ENCODE measurements around the gene RAD21L1. TPM values are rescaled to one million over a fixed set of nuclear protein-coding genes. Genes with fewer than 3 reads are reported as not detected.

The RAD21L1 gene
- total RNA-seq, 4 donors from 2014 or later = not detected

- no peak overlapping the region for H3K4me3 ChIP-seq
- DNase-seq (ENCODE audit: extremely low spot score) = no peak
- 88% methylated on average over 5 of the region's 5 CpGs for WGBS
- TF ChIP-seq POLR2A (IDR thresholded peaks at IDR 0.05; ENCODE audit: low read depth) (no peak), EP300 (IDR thresholded peaks at IDR 0.05) (no peak)
- no peaks in the 10 kb centered on the region for H3K9me3 ChIP-seq
- peaks cover 0 to 65% (median 29%) of the 10 kb centered on the region in 4 donors for H3K36me3 ChIP-seq
- intact Hi-C loops (cut with DNase I) = no loop called here
- H3K27ac ChIP-seq (replicated peaks in 1 of 4) = no peak overlapping the region
- H3K27me3 ChIP-seq = no peaks in the 10 kb centered on the region
- peaks cover 0 to 7% (median 0%) of the 10 kb centered on the region in 4 donors for H3K4me1 ChIP-seq
Measured at GRCh38 chr20:1298166-1298565, 72.3 kb downstream of the RAD21L1 start.

GRCh38 chr20:1298888-1299511, 73.2 kb downstream of the RAD21L1 start:
- WGBS = 84% methylated on average over 10 of the region's 10 CpGs
- intact Hi-C loops (cut with DNase I) = no loop called here

GRCh38 chr20:1299522-1299921, 73.7 kb downstream of the RAD21L1 start:
- Histone ChIP-seq H3K27ac (replicated peaks in 1 of 4) (no peak overlapping the region), H3K9me3 (no peaks in the 10 kb centered on the region), H3K36me3 (peaks cover 0 to 76% (median 32%) of the 10 kb centered on the region in 4 donors), H3K4me1 (peaks cover 0 to 7% (median 0%) of the 10 kb centered on the region in 4 donors), H3K27me3 (no peaks in the 10 kb centered on the region), H3K4me3 (no peak overlapping the region)
- DNase-seq (ENCODE audit: extremely low spot score) = no peak
- no peak for TF ChIP-seq EP300 (IDR thresholded peaks at IDR 0.05)
- no peak for TF ChIP-seq POLR2AphosphoS5 (IDR thresholded peaks at IDR 0.05)
- TF ChIP-seq POLR2A (IDR thresholded peaks at IDR 0.05; ENCODE audit: low read depth) = no peak
- TF ChIP-seq CTCF (IDR thresholded peaks at IDR 0.05) = no peak
- WGBS = 96% methylated on average over 4 of the region's 9 CpGs
- intact Hi-C loops (cut with DNase I) = no loop called here

More at GRCh38 chr20:1298888-1299511, 73.2 kb downstream of the RAD21L1 start:
- Histone ChIP-seq H3K4me3 (no peak overlapping the region), H3K9me3 (no peaks in the 10 kb centered on the region), H3K27ac (replicated peaks in 1 of 4) (no peak overlapping the region), H3K36me3 (peaks cover 0 to 73% (median 31%) of the 10 kb centered on the region in 4 donors), H3K4me1 (peaks cover 0 to 7% (median 0%) of the 10 kb centered on the region in 4 donors), H3K27me3 (no peaks in the 10 kb centered on the region)
- TF ChIP-seq POLR2AphosphoS5 (IDR thresholded peaks at IDR 0.05) = no peak
- TF ChIP-seq POLR2A (IDR thresholded peaks at IDR 0.05; ENCODE audit: low read depth) = no peak
- TF ChIP-seq EP300 (IDR thresholded peaks at IDR 0.05) = no peak
- TF ChIP-seq CTCF (IDR thresholded peaks at IDR 0.05) = no peak
- DNase-seq (ENCODE audit: extremely low spot score) = no peak

- Histone ChIP-seq H3K4me3 (no peak overlapping the region), H3K4me1 (peaks cover 0 to 7% (median 0%) of the 10 kb centered on the region in 4 donors), H3K27me3 (no peaks in the 10 kb centered on the region), H3K9me3 (no peaks in the 10 kb centered on the region), H3K27ac (replicated peaks in 1 of 4) (no peak overlapping the region), H3K36me3 (peaks cover 0 to 81% (median 39%) of the 10 kb centered on the region in 4 donors)
- intact Hi-C loops (cut with DNase I) = no loop called here
- TF ChIP-seq POLR2AphosphoS5 (IDR thresholded peaks at IDR 0.05) = no peak
- TF ChIP-seq POLR2A (IDR thresholded peaks at IDR 0.05; ENCODE audit: low read depth) = no peak
- TF ChIP-seq CTCF (IDR thresholded peaks at IDR 0.05) = no peak
- no peak for TF ChIP-seq EP300 (IDR thresholded peaks at IDR 0.05)
- WGBS = 77% methylated on average over 6 of the region's 18 CpGs
- no peak for DNase-seq (ENCODE audit: extremely low spot score)
Measured at GRCh38 chr20:1300083-1300840, 74.4 kb downstream of the RAD21L1 start.

- Histone ChIP-seq H3K9me3 (no peaks in the 10 kb centered on the region), H3K4me1 (peaks cover 0 to 7% (median 0%) of the 10 kb centered on the region in 4 donors), H3K27ac (replicated peaks in 1 of 4) (no peak overlapping the region), H3K27me3 (no peaks in the 10 kb centered on the region), H3K4me3 (no peak overlapping the region), H3K36me3 (peaks cover 0 to 85% (median 42%) of the 10 kb centered on the region in 4 donors)
- no peak for TF ChIP-seq POLR2A (IDR thresholded peaks at IDR 0.05; ENCODE audit: low read depth)
- no peak for TF ChIP-seq POLR2AphosphoS5 (IDR thresholded peaks at IDR 0.05)
- TF ChIP-seq EP300 (IDR thresholded peaks at IDR 0.05) = no peak
- no peak for TF ChIP-seq CTCF (IDR thresholded peaks at IDR 0.05)
- WGBS = 64% methylated on average over 9 of the region's 9 CpGs
- no peak for DNase-seq (ENCODE audit: extremely low spot score)
- intact Hi-C loops (cut with DNase I) = no loop called here
Measured at GRCh38 chr20:1301031-1301529, 75.2 kb downstream of the RAD21L1 start.

Data from esophagus muscularis mucosa (tissue), 4 donors.